Panc1 (cell line): Measurements from ENCODE around the gene ATP5PB. TPM values are rescaled to one million over a fixed set of nuclear protein-coding genes. Genes with fewer than 3 reads are reported as not detected.

ENCODE experiments used
- ATAC-seq: fragments of 200-7000 bp; cut with Tn5 transposase; 2 replicates; pipeline ENCODE4 v1.9.1; 2020; ENCODE audit warnings: mild to moderate bottlenecking, moderate library complexity
- BruUV-seq: library from RNA; stranded (reverse); fragments of 400-500 nt; replicated peaks from 2 replicates; lab custom pipeline; 2021; lab: Mats Ljungman, UMichigan
- CTCF ChIA-PET: fragments of 300-600 bp; sonication (Branson Sonifier 250); formaldehyde crosslinking; loops from one replicate; lab custom pipeline; 2022; ENCODE audit warnings: antibody characterized with exemption; lab: Charles Lee
- POLR2A ChIA-PET: fragments of 300-600 bp; sonication (Branson Sonifier 250); formaldehyde crosslinking; loops from one replicate; lab custom pipeline; 2022; ENCODE audit warnings: antibody characterized with exemption; lab: Charles Lee
- DNase-seq: peaks from one replicate; pipeline ENCODE4 v3.0.0-alpha.2; 2010; ENCODE audit warnings: low read depth, low spot score
- H3K27ac ChIP-seq: 2 replicates; pipeline ENCODE4 v1.5.1; 2011; ENCODE audit warnings: mild to moderate bottlenecking, low read length, inconsistent platforms
- H3K27me3 ChIP-seq: fragments of 200-500 bp; sonication (Bioruptor generic); 2 replicates; pipeline ENCODE4 v1.6.0; 2014; ENCODE audit warnings: low read length, inconsistent platforms; ENCODE audit not compliant: control insufficient read depth, insufficient read depth
- H3K36me3 ChIP-seq: fragments of 200-500 bp; sonication (Bioruptor generic); 2 replicates; pipeline ENCODE4 v1.5.1; 2014; ENCODE audit warnings: inconsistent platforms, mild to moderate bottlenecking, low read length, moderate library complexity; ENCODE audit not compliant: control insufficient read depth, insufficient read depth
- H3K4me1 ChIP-seq: 2 replicates; pipeline ENCODE4 v1.5.1; 2011; ENCODE audit warnings: inconsistent platforms, mild to moderate bottlenecking, low read length, moderate library complexity; ENCODE audit not compliant: control insufficient read depth, insufficient read depth
- H3K4me3 ChIP-seq, 2 experiments: 2 replicates each; pipeline ENCODE4 v1.5.1; 2011 to 2012; ENCODE audit warnings: low read depth in 2 of 2, low read length in 2 of 2, mild to moderate bottlenecking in 2 of 2, inconsistent platforms in 1 of 2, moderate library complexity in 1 of 2
- H3K9me3 ChIP-seq: fragments of 200-500 bp; sonication (Bioruptor generic); 2 replicates; pipeline ENCODE4 v1.5.1; 2014; ENCODE audit warnings: low read depth, mild to moderate bottlenecking, inconsistent platforms, low read length, moderate library complexity; ENCODE audit not compliant: control insufficient read depth, insufficient read depth
- POLR2AphosphoS5 ChIP-seq: IDR thresholded peaks from 2 replicates; pipeline ENCODE4 v1.6.1; 2012; ENCODE audit warnings: mild to moderate bottlenecking, low read depth, low read length, moderate library complexity
- REST ChIP-seq, 2 experiments: IDR thresholded peaks; 2 replicates each; pipeline ENCODE4 v1.6.1; 2011 to 2012; ENCODE audit warnings: low read depth in 2 of 2, control low read depth in 1 of 2, low read length in 1 of 2, mild to moderate bottlenecking in 1 of 2, moderate library complexity in 1 of 2; ENCODE audit not compliant: insufficient read depth in 1 of 2
- SIN3A ChIP-seq: IDR thresholded peaks from 2 replicates; pipeline ENCODE4 v1.6.1; 2012; ENCODE audit warnings: low read depth, mild to moderate bottlenecking, low read length, moderate library complexity, borderline replicate concordance; ENCODE audit not compliant: insufficient read depth
- TCF7L2 ChIP-seq: IDR thresholded peaks from 2 replicates; pipeline ENCODE4 v1.6.1; 2011; ENCODE audit warnings: mild to moderate bottlenecking, low read depth, low read length, inconsistent platforms
- in situ Hi-C: cut with HindIII; loops from 2 replicates; pipeline ENCODE4 v1.10.0; 2016; ENCODE audit warnings: low sequenced_read_pairs, low pct_unique_long_range_greater_than_20kb
- intact Hi-C: fragments of 100-400 bp; cut with micrococcal nuclease; formaldehyde crosslinking; loops from one replicate; pipeline ENCODE4 v1.10.0; 2022; ENCODE audit not compliant: unreplicated experiment
- total RNA-seq: library from RNA; stranded (reverse); gene quantifications from one replicate; pipeline ENCODE4 v1.2.1, GENCODE V29; 2021; ENCODE audit not compliant: unreplicated experiment
- TF ChIP-seq, protein P1 (sequence below): fragments of 450-650 bp; IDR thresholded peaks from 2 replicates; pipeline ENCODE4 v1.5.1; 2017; ENCODE audit warnings: mild to moderate bottlenecking

The ATP5PB gene
- total RNA-seq, 1 experiment from 2014 or later = 178 TPM

DNA sequence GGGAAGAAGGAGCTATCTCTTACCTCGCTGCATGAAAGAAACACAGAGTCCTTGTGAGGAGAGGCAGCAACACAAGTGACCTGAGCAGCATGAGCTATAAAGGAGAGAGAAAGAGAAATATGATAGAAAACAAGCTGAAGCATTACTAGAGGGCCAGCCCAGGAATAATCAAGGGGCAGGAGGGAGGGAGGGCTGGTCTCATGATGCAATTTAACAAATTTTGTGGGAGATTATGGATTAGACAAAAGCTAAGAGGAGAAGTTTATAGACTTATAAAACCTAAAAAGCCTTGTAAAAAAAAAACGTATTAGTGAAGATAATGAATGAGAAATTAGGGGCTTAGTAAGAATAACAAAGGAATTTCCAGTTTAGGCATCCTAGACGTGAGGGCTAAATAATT, 5.2 kb upstream of the ATP5PB start:
- ATAC-seq = no peak
- no peak overlapping the region for H3K27ac ChIP-seq
- DNase-seq = no peak
- intact Hi-C loops = no loop called here
- CTCF ChIA-PET = no interaction called here
- TF ChIP-seq, protein P1, sequence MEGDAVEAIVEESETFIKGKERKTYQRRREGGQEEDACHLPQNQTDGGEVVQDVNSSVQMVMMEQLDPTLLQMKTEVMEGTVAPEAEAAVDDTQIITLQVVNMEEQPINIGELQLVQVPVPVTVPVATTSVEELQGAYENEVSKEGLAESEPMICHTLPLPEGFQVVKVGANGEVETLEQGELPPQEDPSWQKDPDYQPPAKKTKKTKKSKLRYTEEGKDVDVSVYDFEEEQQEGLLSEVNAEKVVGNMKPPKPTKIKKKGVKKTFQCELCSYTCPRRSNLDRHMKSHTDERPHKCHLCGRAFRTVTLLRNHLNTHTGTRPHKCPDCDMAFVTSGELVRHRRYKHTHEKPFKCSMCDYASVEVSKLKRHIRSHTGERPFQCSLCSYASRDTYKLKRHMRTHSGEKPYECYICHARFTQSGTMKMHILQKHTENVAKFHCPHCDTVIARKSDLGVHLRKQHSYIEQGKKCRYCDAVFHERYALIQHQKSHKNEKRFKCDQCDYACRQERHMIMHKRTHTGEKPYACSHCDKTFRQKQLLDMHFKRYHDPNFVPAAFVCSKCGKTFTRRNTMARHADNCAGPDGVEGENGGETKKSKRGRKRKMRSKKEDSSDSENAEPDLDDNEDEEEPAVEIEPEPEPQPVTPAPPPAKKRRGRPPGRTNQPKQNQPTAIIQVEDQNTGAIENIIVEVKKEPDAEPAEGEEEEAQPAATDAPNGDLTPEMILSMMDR = no peak
- TF ChIP-seq POLR2AphosphoS5 = no peak
- no peak for TF ChIP-seq TCF7L2
- TF ChIP-seq SIN3A = no peak
- POLR2A ChIA-PET = no interaction called here
- in situ Hi-C loops = no loop called here
- H3K4me1 ChIP-seq = peaks cover 11% of the 10 kb centered on the region
- no TSS peak for BruUV-seq
- no peaks in the 10 kb centered on the region for H3K9me3 ChIP-seq
- peaks cover 36% of the 10 kb centered on the region for H3K36me3 ChIP-seq
- H3K4me3 ChIP-seq = no peak overlapping the region
- no peaks in the 10 kb centered on the region for H3K27me3 ChIP-seq

- CTCF ChIA-PET = no interaction called here
- Histone ChIP-seq H3K9me3 (no peaks in the 10 kb centered on the region), H3K27ac (no peak overlapping the region), H3K4me3 (no peak overlapping the region), H3K27me3 (no peaks in the 10 kb centered on the region), H3K36me3 (peaks cover 41% of the 10 kb centered on the region), H3K4me1 (peaks cover 22% of the 10 kb centered on the region)
- intact Hi-C loops (no loop called here), in situ Hi-C loops (no loop called here)
- no peak for TF ChIP-seq REST (IDR thresholded peaks at IDR 0.05; ENCODE audit: insufficient read depth in 1 of 2, low read depth in 2 of 2, low read length in 1 of 2)
- TF ChIP-seq SIN3A = no peak
- TF ChIP-seq POLR2AphosphoS5 = no peak
- TF ChIP-seq, protein P1 = no peak
- no peak for TF ChIP-seq TCF7L2
- DNase-seq (no peak), ATAC-seq (no peak)
- no TSS peak for BruUV-seq
- POLR2A ChIA-PET = no interaction called here
Measured at GRCh38 chr1:111446546-111446945, 2.7 kb upstream of the ATP5PB start.
